CD14-positive monocyte (primary cell): ENCODE data around the gene ACSBG1. TPM values are rescaled to one million over a fixed set of nuclear protein-coding genes. Genes with fewer than 3 reads are reported as not detected.

Experiments
- DNase-seq, 3 donors: peaks; one replicate each; pipeline ENCODE4 v3.0.0-alpha.2; 2011 to 2022
- H2AFZ ChIP-seq: 2 replicates; pipeline ENCODE4 v1.6.0; 2012; ENCODE audit warnings: mild to moderate bottlenecking, low read depth, low read length, inconsistent platforms; ENCODE audit not compliant: insufficient read depth, poor library complexity, severe bottlenecking
- H3K27ac ChIP-seq, 2 donors: 1 replicate in 1 of 2; 2 replicates in 1 of 2; pipeline ENCODE4 v1.5.1; 2012 to 2013; ENCODE audit warnings: low read length in 2 of 2, control low read depth in 1 of 2, inconsistent platforms in 1 of 2, low read depth in 1 of 2, mild to moderate bottlenecking in 1 of 2
- H3K27me3 ChIP-seq, 2 donors: one replicate each; pipeline versions ENCODE4 v1.6.0 to v1.6.1; 2011 to 2013; ENCODE audit warnings: low read length in 2 of 2; ENCODE audit not compliant: control insufficient read depth in 2 of 2, insufficient read depth in 2 of 2
- H3K36me3 ChIP-seq, 2 donors: replicated peaks in 1 of 2; 1 replicate in 1 of 2; 2 replicates in 1 of 2; pipeline versions ENCODE4 v1.5.1 to v1.6.1; 2012 to 2013; ENCODE audit warnings: low read length in 2 of 2, control low read depth in 1 of 2, inconsistent platforms in 1 of 2, mild to moderate bottlenecking in 1 of 2; ENCODE audit not compliant: insufficient read depth in 2 of 2, control insufficient read depth in 1 of 2
- H3K4me1 ChIP-seq, 2 donors: 1 replicate in 1 of 2; 2 replicates in 1 of 2; pipeline versions ENCODE4 v1.5.1 to v1.6.1; 2012 to 2013; ENCODE audit warnings: low read length in 2 of 2, control low read depth in 1 of 2, inconsistent platforms in 1 of 2, mild to moderate bottlenecking in 1 of 2, moderate library complexity in 1 of 2; ENCODE audit not compliant: insufficient read depth in 2 of 2, control insufficient read depth in 1 of 2
- H3K4me2 ChIP-seq: replicated peaks from 2 replicates; pipeline ENCODE3; 2012; ENCODE audit warnings: low read length, moderate library complexity, mild to moderate bottlenecking; ENCODE audit not compliant: poor library complexity, severe bottlenecking; ENCODE audit errors: extremely low read depth
- H3K4me3 ChIP-seq, 3 experiments: fragments of 200-600 bp in 1 of 3; sonication (generic) in 1 of 3; replicated peaks in 1 of 3; 1 replicate in 2 of 3; 2 replicates in 1 of 3; pipeline ENCODE4 v1.5.1; 2011 to 2013; ENCODE audit warnings: low read length in 3 of 3, mild to moderate bottlenecking in 3 of 3, control low read depth in 2 of 3, low read depth in 2 of 3, inconsistent platforms in 1 of 3, moderate library complexity in 1 of 3
- H3K79me2 ChIP-seq: 2 replicates; pipeline ENCODE4 v1.6.0; 2012; ENCODE audit warnings: mild to moderate bottlenecking, control low read depth, inconsistent platforms, low read length, moderate library complexity; ENCODE audit not compliant: insufficient read depth
- H3K9ac ChIP-seq: 2 replicates; pipeline ENCODE4 v1.6.0; 2017; ENCODE audit warnings: low read length, mild to moderate bottlenecking; ENCODE audit not compliant: insufficient read depth, poor library complexity, severe bottlenecking
- H3K9me3 ChIP-seq, 2 donors: replicated peaks in 1 of 2; 1 replicate in 1 of 2; 2 replicates in 1 of 2; pipeline versions ENCODE4 v1.5.1 to v1.6.1; 2012 to 2013; ENCODE audit warnings: low read length in 2 of 2, control low read depth in 1 of 2; ENCODE audit not compliant: control insufficient read depth in 1 of 2, insufficient read depth in 1 of 2
- H4K20me1 ChIP-seq: 2 replicates; pipeline ENCODE4 v1.6.0; 2012; ENCODE audit warnings: mild to moderate bottlenecking, low read length, control low read depth, moderate library complexity; ENCODE audit not compliant: insufficient read depth
- H3K27ac Mint-ChIP-seq, 7 donors: one replicate each; pipeline ENCODE4 v1.8.0; 2020; ENCODE audit warnings: mild to moderate bottlenecking in 7 of 7, mixed read lengths in 7 of 7, moderate library complexity in 6 of 7, inconsistent platforms in 2 of 7
- H3K27me3 Mint-ChIP-seq, 3 donors: one replicate each; pipeline ENCODE4 v1.8.0; 2021 to 2022; ENCODE audit warnings: low read depth in 3 of 3, mild to moderate bottlenecking in 3 of 3, mixed read lengths in 3 of 3, moderate library complexity in 3 of 3, inconsistent platforms in 1 of 3
- H3K36me3 Mint-ChIP-seq, 2 donors: one replicate each; pipeline ENCODE4 v1.8.0; 2020; ENCODE audit warnings: mixed read lengths in 2 of 2, inconsistent platforms in 1 of 2, mild to moderate bottlenecking in 1 of 2
- H3K4me1 Mint-ChIP-seq: one replicate; pipeline ENCODE4 v1.8.0; 2020; ENCODE audit warnings: mild to moderate bottlenecking, mixed read lengths
- H3K4me3 Mint-ChIP-seq, 2 donors: one replicate each; pipeline ENCODE4 v1.8.0; 2020; ENCODE audit warnings: mild to moderate bottlenecking in 2 of 2, mixed read lengths in 2 of 2, moderate library complexity in 1 of 2
- H3K9me3 Mint-ChIP-seq, 7 donors: one replicate each; pipeline ENCODE4 v1.8.0; 2020 to 2022; ENCODE audit warnings: mixed read lengths in 7 of 7, mild to moderate bottlenecking in 6 of 7, moderate library complexity in 6 of 7, inconsistent platforms in 2 of 7
- whole genome bisulfite sequencing: methylation state at CpG from one replicate; pipeline ENCODE4 v1.1.5; 2013; ENCODE audit warnings: missing lambda C conversion rate; ENCODE audit not compliant: insufficient coverage; 5-methylcytosine and 5-hydroxymethylcytosine counted together
- intact Hi-C, 2 donors: fragments of 100-400 bp; cut with micrococcal nuclease; formaldehyde crosslinking; loops; one replicate each; pipeline versions ENCODE4 v1.15.0 to v1.15.1; 2023
- polyA plus RNA-seq, 3 donors: library from polyadenylated mRNA; depleted of rRNA in 1 of 3; unstranded in 2 of 3; stranded (reverse) in 1 of 3; fragments of 300-500 nt in 2 of 3; fragments of >200 nt in 1 of 3; fragmentation: Illumina TruSeq in 2 of 3; gene quantifications; 1 replicate in 2 of 3; 2 replicates in 1 of 3; pipeline ENCODE4 v1.2.3, GENCODE V29; 2012 to 2021
- TF ChIP-seq, protein P1 (sequence below): fragments of 200-600 bp; IDR thresholded peaks from one replicate; pipeline ENCODE4 v1.8.0; 2022; ENCODE audit warnings: antibody characterized with exemption, mild to moderate bottlenecking

The ACSBG1 gene
- polyA plus RNA-seq, 3 donors = 0.01 TPM; not detected in 2

DNA sequence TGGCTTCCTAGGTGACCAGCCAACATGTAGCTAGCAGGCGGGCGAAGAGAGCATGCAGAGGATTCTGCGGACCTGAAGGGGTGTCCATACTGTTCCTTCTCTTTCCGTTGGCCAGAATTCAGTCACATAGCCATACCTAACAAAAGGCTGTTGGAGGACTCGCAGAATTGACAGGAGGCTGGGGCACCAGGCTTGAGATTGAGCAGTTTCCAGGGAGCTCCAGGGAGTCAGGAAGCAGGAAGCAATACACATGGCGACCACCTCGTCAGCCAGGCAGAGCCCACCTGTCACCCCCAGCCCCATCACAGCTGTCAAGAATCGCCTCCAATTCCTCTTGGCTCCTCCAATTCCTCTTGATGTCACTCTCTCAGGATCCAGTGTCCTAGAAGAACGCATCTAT lies 16.8 kb upstream of the ACSBG1 start:
- no peak overlapping the region for H3K4me3 ChIP-seq
- no peaks in the 10 kb centered on the region for H3K9me3 ChIP-seq
- H3K36me3 Mint-ChIP-seq = no peaks in the 10 kb centered on the region
- no peaks in the 10 kb centered on the region for H3K27me3 ChIP-seq
- H3K27me3 Mint-ChIP-seq = peaks cover 0 to 3% (median 0%) of the 10 kb centered on the region in 3 donors
- no peak overlapping the region for H3K9ac ChIP-seq
- no peaks in the 10 kb centered on the region for H3K4me1 ChIP-seq
- DNase-seq = no peak
- no peak overlapping the region for H3K4me3 Mint-ChIP-seq
- H3K36me3 ChIP-seq = no peaks in the 10 kb centered on the region
- peaks cover 0 to 2% (median 0%) of the 10 kb centered on the region in 7 donors for H3K9me3 Mint-ChIP-seq
- intact Hi-C loops = no loop called here
- WGBS = 90% methylated on average over 9 of the region's 9 CpGs
- H3K4me2 ChIP-seq = no peak overlapping the region
- H3K27ac Mint-ChIP-seq = no peak overlapping the region
- H3K79me2 ChIP-seq = no peaks in the 10 kb centered on the region
- no peaks in the 10 kb centered on the region for H4K20me1 ChIP-seq
- H3K4me1 Mint-ChIP-seq = no peaks in the 10 kb centered on the region
- H3K27ac ChIP-seq = no peak overlapping the region
- H2AFZ ChIP-seq = no peak overlapping the region
- TF ChIP-seq, protein P1, sequence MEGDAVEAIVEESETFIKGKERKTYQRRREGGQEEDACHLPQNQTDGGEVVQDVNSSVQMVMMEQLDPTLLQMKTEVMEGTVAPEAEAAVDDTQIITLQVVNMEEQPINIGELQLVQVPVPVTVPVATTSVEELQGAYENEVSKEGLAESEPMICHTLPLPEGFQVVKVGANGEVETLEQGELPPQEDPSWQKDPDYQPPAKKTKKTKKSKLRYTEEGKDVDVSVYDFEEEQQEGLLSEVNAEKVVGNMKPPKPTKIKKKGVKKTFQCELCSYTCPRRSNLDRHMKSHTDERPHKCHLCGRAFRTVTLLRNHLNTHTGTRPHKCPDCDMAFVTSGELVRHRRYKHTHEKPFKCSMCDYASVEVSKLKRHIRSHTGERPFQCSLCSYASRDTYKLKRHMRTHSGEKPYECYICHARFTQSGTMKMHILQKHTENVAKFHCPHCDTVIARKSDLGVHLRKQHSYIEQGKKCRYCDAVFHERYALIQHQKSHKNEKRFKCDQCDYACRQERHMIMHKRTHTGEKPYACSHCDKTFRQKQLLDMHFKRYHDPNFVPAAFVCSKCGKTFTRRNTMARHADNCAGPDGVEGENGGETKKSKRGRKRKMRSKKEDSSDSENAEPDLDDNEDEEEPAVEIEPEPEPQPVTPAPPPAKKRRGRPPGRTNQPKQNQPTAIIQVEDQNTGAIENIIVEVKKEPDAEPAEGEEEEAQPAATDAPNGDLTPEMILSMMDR = no peak

DNA sequence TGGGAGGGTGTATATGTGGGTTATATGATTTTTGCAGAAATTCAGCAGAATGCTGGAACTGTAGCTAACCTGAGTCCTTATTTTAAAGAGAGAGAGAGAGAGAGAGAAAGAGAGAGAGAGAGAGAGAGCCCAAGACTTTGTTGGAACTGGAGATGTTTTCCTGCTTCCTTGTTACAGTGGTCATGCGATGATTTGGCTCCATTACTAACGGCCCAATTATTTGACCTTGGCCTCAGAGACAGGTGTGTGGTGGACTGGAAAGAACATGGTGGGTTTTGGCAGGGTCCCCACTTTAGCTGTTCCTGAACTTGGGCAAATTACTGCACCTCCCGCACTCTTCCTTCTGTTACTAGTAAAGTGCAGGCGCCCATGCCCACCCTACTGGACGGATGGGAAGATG lies 14.8 kb upstream of the ACSBG1 start:
- Histone ChIP-seq H2AFZ (no peak overlapping the region), H3K4me1 (no peaks in the 10 kb centered on the region), H3K79me2 (no peaks in the 10 kb centered on the region), H4K20me1 (no peaks in the 10 kb centered on the region), H3K4me2 (no peak overlapping the region), H3K4me3 (no peak overlapping the region), H3K36me3 (no peaks in the 10 kb centered on the region), H3K27ac (no peak overlapping the region), H3K9me3 (no peaks in the 10 kb centered on the region), H3K9ac (no peak overlapping the region), H3K27me3 (no peaks in the 10 kb centered on the region)
- intact Hi-C loops = no loop called here
- no peaks in the 10 kb centered on the region for H3K4me1 Mint-ChIP-seq
- WGBS = 83% methylated on average over 2 of the region's 5 CpGs
- no peaks in the 10 kb centered on the region for H3K36me3 Mint-ChIP-seq
- H3K9me3 Mint-ChIP-seq = peaks cover 0 to 2% (median 0%) of the 10 kb centered on the region in 7 donors
- DNase-seq = no peak
- no peak overlapping the region for H3K4me3 Mint-ChIP-seq
- H3K27me3 Mint-ChIP-seq = peaks cover 0 to 3% (median 0%) of the 10 kb centered on the region in 3 donors
- TF ChIP-seq, protein P1 = no peak
- no peak overlapping the region for H3K27ac Mint-ChIP-seq
